Keratinocyte (primary cell): Measurements from ENCODE around the gene KIF27. TPM values are rescaled to one million over a fixed set of nuclear protein-coding genes. Genes with fewer than 3 reads are reported as not detected.

ENCODE experiments used
- DNase-seq: peaks from one replicate; pipeline ENCODE4 v3.0.0-alpha.2; 2011; ENCODE audit warnings: low read depth, missing footprints, low spot score
- FAIRE-seq: peaks from 2 replicates; lab custom pipeline; 2011; peaks lifted over from hg19 to GRCh38; lab: Jason Lieb, UNC
- H2AFZ ChIP-seq: 2 replicates; pipeline ENCODE4 v1.6.0; 2012; ENCODE audit warnings: low read length, control low read depth, inconsistent platforms; ENCODE audit not compliant: control insufficient read depth
- H3K27ac ChIP-seq: 2 replicates; pipeline ENCODE4 v1.5.1; 2011; ENCODE audit warnings: low read length; ENCODE audit not compliant: control insufficient read depth, insufficient read depth
- H3K27me3 ChIP-seq: 3 replicates; pipeline ENCODE4 v1.6.0; 2011; ENCODE audit warnings: low read length; ENCODE audit not compliant: control insufficient read depth, insufficient read depth; ENCODE audit errors: extremely low read depth
- H3K36me3 ChIP-seq, 2 experiments: 2 replicates in 1 of 2; 3 replicates in 1 of 2; pipeline ENCODE4 v1.5.1; 2011; ENCODE audit warnings: low read length in 2 of 2, mild to moderate bottlenecking in 1 of 2; ENCODE audit not compliant: control insufficient read depth in 2 of 2, insufficient read depth in 2 of 2; ENCODE audit errors: extremely low read depth in 1 of 2
- H3K4me1 ChIP-seq: 3 replicates; pipeline ENCODE4 v1.5.1; 2011; ENCODE audit warnings: low read length; ENCODE audit not compliant: control insufficient read depth, insufficient read depth; ENCODE audit errors: extremely low read depth
- H3K4me2 ChIP-seq: 3 replicates; pipeline ENCODE4 v1.6.0; 2011; ENCODE audit warnings: low read depth, low read length; ENCODE audit not compliant: control insufficient read depth, insufficient read depth; ENCODE audit errors: extremely low read depth
- H3K4me3 ChIP-seq, 3 experiments: fragments of 200-600 bp in 1 of 3; sonication (generic) in 1 of 3; 2 replicates in 2 of 3; 3 replicates in 1 of 3; pipeline ENCODE4 v1.5.1; 2011 to 2016; ENCODE audit warnings: low read length in 3 of 3, mild to moderate bottlenecking in 3 of 3, control low read depth in 2 of 3, inconsistent platforms in 1 of 3, low read depth in 1 of 3, mixed read lengths in 1 of 3, mixed run types in 1 of 3, moderate library complexity in 1 of 3; ENCODE audit not compliant: control insufficient read depth in 2 of 3, insufficient read depth in 2 of 3; ENCODE audit errors: extremely low read depth in 1 of 3
- H3K79me2 ChIP-seq: 2 replicates; pipeline ENCODE4 v1.6.0; 2012; ENCODE audit warnings: low read length; ENCODE audit not compliant: control insufficient read depth, insufficient read depth
- H3K9ac ChIP-seq: 3 replicates; pipeline ENCODE4 v1.6.0; 2011; ENCODE audit warnings: low read length; ENCODE audit not compliant: control insufficient read depth, insufficient read depth; ENCODE audit errors: extremely low read depth
- H3K9me1 ChIP-seq: 3 replicates; pipeline ENCODE4 v1.6.0; 2011; ENCODE audit warnings: low read length; ENCODE audit not compliant: control insufficient read depth, insufficient read depth; ENCODE audit errors: extremely low read depth
- H3K9me3 ChIP-seq: 2 replicates; pipeline ENCODE4 v1.5.1; 2012; ENCODE audit warnings: low read depth, low read length; ENCODE audit not compliant: control insufficient read depth
- H4K20me1 ChIP-seq: 3 replicates; pipeline ENCODE4 v1.6.0; 2011; ENCODE audit warnings: low read length; ENCODE audit not compliant: control insufficient read depth, insufficient read depth; ENCODE audit errors: extremely low read depth
- EZH2 ChIP-seq: IDR thresholded peaks from one replicate; pipeline ENCODE4 v1.6.1; 2012; ENCODE audit warnings: inconsistent platforms, mild to moderate bottlenecking, low read length, moderate library complexity
- dilution Hi-C: fragments of 300-500 bp; cut with MboI; formaldehyde crosslinking; loops from one replicate; pipeline ENCODE4 v1.7.0; 2020; ENCODE audit warnings: low sequenced_read_pairs; ENCODE audit not compliant: extremely low pct_ligation_motif_present
- polyA plus RNA-seq, 5 experiments: library from polyadenylated mRNA; depleted of rRNA in 3 of 5; stranded (reverse) in 3 of 5; stranded (forward) in 1 of 5; unstranded in 1 of 5; fragments of >200 nt; gene quantifications; 1 replicate in 1 of 5; 2 replicates in 3 of 5; 3 replicates in 1 of 5; pipeline versions ENCODE4 v1.2.1 to v1.2.3, GENCODE V29; 2011 to 2012; ENCODE audit warnings: missing spikeins in 2 of 5, low read depth in 1 of 5, low replicate concordance in 1 of 5
- TF ChIP-seq, protein P1 (sequence below), 3 experiments: IDR thresholded peaks in 1 of 3; conservative IDR thresholded peaks in 1 of 3; optimal IDR thresholded peaks in 1 of 3; 2 replicates in 2 of 3; 3 replicates in 1 of 3; pipeline versions ENCODE3 to v1.5.1; 2011; ENCODE audit warnings: low read length in 3 of 3, mild to moderate bottlenecking in 3 of 3, moderate library complexity in 2 of 3, control low read depth in 1 of 3, inconsistent platforms in 1 of 3; ENCODE audit not compliant: insufficient read depth in 2 of 3; ENCODE audit errors: extremely low read depth in 1 of 3

Gene KIF27
- polyA plus RNA-seq, 1 donor (not counting 4 experiments of a cell fraction or from before 2014, with no cell fraction given) = 2.2 TPM

GRCh38 chr9:83794051-83794450, 127.2 kb downstream of the KIF27 start:
- Histone ChIP-seq H3K4me3 (no peak overlapping the region), H3K79me2 (no peaks in the 10 kb centered on the region), H2AFZ (no peak overlapping the region), H3K9me3 (no peaks in the 10 kb centered on the region), H3K4me1 (no peaks in the 10 kb centered on the region), H3K9me1 (no peaks in the 10 kb centered on the region), H3K4me2 (no peak overlapping the region), H3K36me3 (no peaks in the 10 kb centered on the region), H4K20me1 (no peaks in the 10 kb centered on the region), H3K27ac (no peak overlapping the region), H3K27me3 (no peaks in the 10 kb centered on the region), H3K9ac (no peak overlapping the region)
- TF ChIP-seq, protein P1, sequence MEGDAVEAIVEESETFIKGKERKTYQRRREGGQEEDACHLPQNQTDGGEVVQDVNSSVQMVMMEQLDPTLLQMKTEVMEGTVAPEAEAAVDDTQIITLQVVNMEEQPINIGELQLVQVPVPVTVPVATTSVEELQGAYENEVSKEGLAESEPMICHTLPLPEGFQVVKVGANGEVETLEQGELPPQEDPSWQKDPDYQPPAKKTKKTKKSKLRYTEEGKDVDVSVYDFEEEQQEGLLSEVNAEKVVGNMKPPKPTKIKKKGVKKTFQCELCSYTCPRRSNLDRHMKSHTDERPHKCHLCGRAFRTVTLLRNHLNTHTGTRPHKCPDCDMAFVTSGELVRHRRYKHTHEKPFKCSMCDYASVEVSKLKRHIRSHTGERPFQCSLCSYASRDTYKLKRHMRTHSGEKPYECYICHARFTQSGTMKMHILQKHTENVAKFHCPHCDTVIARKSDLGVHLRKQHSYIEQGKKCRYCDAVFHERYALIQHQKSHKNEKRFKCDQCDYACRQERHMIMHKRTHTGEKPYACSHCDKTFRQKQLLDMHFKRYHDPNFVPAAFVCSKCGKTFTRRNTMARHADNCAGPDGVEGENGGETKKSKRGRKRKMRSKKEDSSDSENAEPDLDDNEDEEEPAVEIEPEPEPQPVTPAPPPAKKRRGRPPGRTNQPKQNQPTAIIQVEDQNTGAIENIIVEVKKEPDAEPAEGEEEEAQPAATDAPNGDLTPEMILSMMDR (optimal IDR thresholded peaks at IDR 0.05 in 1 of 3, IDR thresholded peaks at IDR 0.05 in 1 of 3, conservative IDR thresholded peaks at IDR 0.05 in 1 of 3; ENCODE audit: extremely low read depth in 1 of 3, insufficient read depth in 2 of 3, low read length in 3 of 3) = no peak
- no peak for TF ChIP-seq EZH2
- FAIRE-seq (no peak), DNase-seq (no peak)
- dilution Hi-C loops = no loop called here

DNA sequence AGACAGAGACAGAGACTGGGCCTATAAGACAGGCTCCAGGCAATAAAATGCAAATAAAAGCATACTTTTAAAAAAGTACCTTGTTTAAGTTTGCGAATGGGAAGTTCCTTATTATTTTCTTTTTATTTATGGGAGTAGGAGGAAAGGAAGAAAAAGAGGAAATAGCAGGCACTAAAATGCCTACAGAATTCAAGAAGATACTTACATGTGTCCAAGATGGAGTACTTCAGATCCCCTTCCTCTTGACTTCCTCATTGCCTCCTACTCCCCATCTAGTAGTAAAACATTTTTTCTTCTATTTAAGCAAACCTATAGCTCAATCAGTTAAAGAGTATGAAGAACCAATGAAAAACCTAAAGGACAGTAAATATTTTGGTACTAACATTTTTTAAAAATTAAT, 128.5 kb downstream of the KIF27 start:
- no peaks in the 10 kb centered on the region for H3K4me1 ChIP-seq
- no peaks in the 10 kb centered on the region for H3K9me1 ChIP-seq
- H4K20me1 ChIP-seq = no peaks in the 10 kb centered on the region
- TF ChIP-seq EZH2 = no peak
- TF ChIP-seq, protein P1 (optimal IDR thresholded peaks at IDR 0.05 in 1 of 3, IDR thresholded peaks at IDR 0.05 in 1 of 3, conservative IDR thresholded peaks at IDR 0.05 in 1 of 3; ENCODE audit: extremely low read depth in 1 of 3, insufficient read depth in 2 of 3, low read length in 3 of 3) = no peak
- no peak overlapping the region for H3K4me2 ChIP-seq
- no peaks in the 10 kb centered on the region for H3K27me3 ChIP-seq
- H3K9me3 ChIP-seq = no peaks in the 10 kb centered on the region
- H3K4me3 ChIP-seq = no peak overlapping the region
- H2AFZ ChIP-seq = no peak overlapping the region
- no peak overlapping the region for H3K27ac ChIP-seq
- no peaks in the 10 kb centered on the region for H3K36me3 ChIP-seq
- FAIRE-seq (no peak), DNase-seq (no peak)
- H3K79me2 ChIP-seq = no peaks in the 10 kb centered on the region
- no peak overlapping the region for H3K9ac ChIP-seq
- dilution Hi-C loops = no loop called here

Other genes starting within 250 kb of the KIF27 start
- gene UBQLN1, start 213.5 kb downstream of the KIF27 start, polyA plus RNA-seq = 111 to 148 TPM (median 145 TPM) in 3 replicates
- gene GKAP1, start 103.7 kb downstream of the KIF27 start, polyA plus RNA-seq = 0.08 to 0.62 TPM (median 0.18 TPM) in 3 replicates
- 410 to 661 TPM (median 484 TPM) in 3 replicates for gene HNRNPK, start 58.8 kb upstream of the KIF27 start, polyA plus RNA-seq
- 0.97 to 3.6 TPM (median 1.1 TPM) in 3 replicates for gene RMI1, start 59.4 kb upstream of the KIF27 start, polyA plus RNA-seq